ENCODE data around the gene MAGEA2.
"Not testable (repeated sequence)": the region's sequence is repeated elsewhere in the genome, so short reads cannot be mapped to it uniquely, and the experiment has no call there.

DNA sequence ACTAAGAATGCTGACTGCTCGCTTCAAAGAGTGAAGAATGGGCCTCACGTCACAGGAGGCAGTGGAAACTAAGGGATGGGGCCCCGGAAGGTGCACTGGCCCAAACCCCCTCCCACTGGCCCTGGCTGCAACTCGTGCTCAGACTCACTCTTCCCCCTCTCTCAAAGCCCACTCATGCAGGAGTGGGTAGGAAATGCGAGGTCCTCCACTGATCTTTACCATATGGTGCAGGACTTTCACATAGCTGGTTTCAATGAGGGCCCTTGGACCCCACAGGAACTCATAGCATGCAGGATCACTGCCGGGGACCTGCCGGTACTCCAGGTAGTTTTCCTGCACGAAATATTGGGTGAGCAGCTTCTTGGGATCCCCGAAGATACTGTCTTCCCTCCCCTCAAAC, 12.9 kb upstream of the MAGEA2 start:
- TF ChIP-seq POLR2A (IDR thresholded peaks at IDR 0.05), result not testable (repeated sequence)
- TF ChIP-seq, protein P1, sequence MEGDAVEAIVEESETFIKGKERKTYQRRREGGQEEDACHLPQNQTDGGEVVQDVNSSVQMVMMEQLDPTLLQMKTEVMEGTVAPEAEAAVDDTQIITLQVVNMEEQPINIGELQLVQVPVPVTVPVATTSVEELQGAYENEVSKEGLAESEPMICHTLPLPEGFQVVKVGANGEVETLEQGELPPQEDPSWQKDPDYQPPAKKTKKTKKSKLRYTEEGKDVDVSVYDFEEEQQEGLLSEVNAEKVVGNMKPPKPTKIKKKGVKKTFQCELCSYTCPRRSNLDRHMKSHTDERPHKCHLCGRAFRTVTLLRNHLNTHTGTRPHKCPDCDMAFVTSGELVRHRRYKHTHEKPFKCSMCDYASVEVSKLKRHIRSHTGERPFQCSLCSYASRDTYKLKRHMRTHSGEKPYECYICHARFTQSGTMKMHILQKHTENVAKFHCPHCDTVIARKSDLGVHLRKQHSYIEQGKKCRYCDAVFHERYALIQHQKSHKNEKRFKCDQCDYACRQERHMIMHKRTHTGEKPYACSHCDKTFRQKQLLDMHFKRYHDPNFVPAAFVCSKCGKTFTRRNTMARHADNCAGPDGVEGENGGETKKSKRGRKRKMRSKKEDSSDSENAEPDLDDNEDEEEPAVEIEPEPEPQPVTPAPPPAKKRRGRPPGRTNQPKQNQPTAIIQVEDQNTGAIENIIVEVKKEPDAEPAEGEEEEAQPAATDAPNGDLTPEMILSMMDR (IDR thresholded peaks at IDR 0.05), result not testable (repeated sequence)
